Heart right ventricle (tissue), 16 donors: ENCODE data around the gene FRMD5. TPM values are rescaled to one million over a fixed set of nuclear protein-coding genes. Genes with fewer than 3 reads are reported as not detected.

Experiments used
- ATAC-seq, 8 donors: fragments of 200-7000 bp; cut with Tn5 transposase; one replicate each; pipeline ENCODE4 v1.9.1; 2020; ENCODE audit warnings: mild to moderate bottlenecking in 8 of 8, moderate library complexity in 8 of 8, moderate number of reproducible peaks in 1 of 8
- DNase-seq, 2 donors: peaks; one replicate each; pipeline ENCODE4 v3.0.0-alpha.2; 2020
- H3K27ac ChIP-seq, 10 donors: fragments of 200-600 bp; sonication (generic) in 2 of 10; one replicate each; pipeline versions ENCODE4 v1.5.0 to v1.8.0; 2020 to 2022; ENCODE audit warnings: mild to moderate bottlenecking in 3 of 10
- H3K27me3 ChIP-seq, 7 donors: fragments of 200-600 bp; one replicate each; pipeline ENCODE4 v1.8.0; 2021 to 2022; ENCODE audit warnings: mild to moderate bottlenecking in 2 of 7
- H3K36me3 ChIP-seq, 9 donors: fragments of 200-600 bp; sonication (generic) in 1 of 9; one replicate each; pipeline versions ENCODE4 v1.5.0 to v1.8.0; 2020 to 2022; ENCODE audit warnings: mild to moderate bottlenecking in 2 of 9
- H3K4me1 ChIP-seq, 9 donors: fragments of 200-600 bp; sonication (generic) in 1 of 9; one replicate each; pipeline versions ENCODE4 v1.5.0 to v1.8.0; 2020 to 2022; ENCODE audit warnings: mild to moderate bottlenecking in 4 of 9
- H3K4me3 ChIP-seq, 10 donors: fragments of 200-600 bp; sonication (generic) in 2 of 10; one replicate each; pipeline versions ENCODE4 v1.5.0 to v1.8.0; 2020 to 2022; ENCODE audit warnings: mild to moderate bottlenecking in 7 of 10, moderate library complexity in 2 of 10
- H3K9me3 ChIP-seq, 11 donors: fragments of 200-600 bp in 10 of 11; sonication (generic) in 2 of 11; one replicate each; pipeline versions ENCODE4 v1.5.0 to v1.8.0; 2013 to 2022; ENCODE audit warnings: mild to moderate bottlenecking in 2 of 11, control low read depth in 1 of 11, moderate library complexity in 1 of 11
- WGBS, 2 donors: extraction: QIAGEN DNeasy Blood & Tissue Kit; methylation state at CpG; one replicate each; pipeline ENCODE4 v1.1.7; 2013; ENCODE audit warnings: inconsistent platforms in 1 of 2; 5-methylcytosine and 5-hydroxymethylcytosine counted together
- intact Hi-C, 10 donors: fragments of 100-400 bp; cut with DNase I; formaldehyde crosslinking; loops; one replicate each; pipeline versions ENCODE4 v1.11.1 to v1.14.2; 2022
- polyA plus RNA-seq, 2 donors: library from polyadenylated mRNA; stranded (reverse); fragments of 200-250 nt; gene quantifications; one replicate each; pipeline ENCODE4 v1.2.3, GENCODE V29; 2013
- total RNA-seq, 10 donors: library from RNA; stranded (reverse); fragmentation: NEBNext Ultra II Directional in 3 of 10; extraction: Animal tissue kit (Norgen Biotek cat#: 25700) in 3 of 10; gene quantifications; one replicate each; pipeline versions ENCODE4 v1.2.1 to v1.2.4, GENCODE V29; 2021 to 2023
- TF ChIP-seq, protein P1 (sequence below), 9 donors: fragments of 200-600 bp; sonication (generic) in 2 of 9; IDR thresholded peaks; one replicate each; pipeline versions ENCODE4 v1.5.0 to v1.8.0; 2021 to 2022; ENCODE audit warnings: antibody characterized with exemption in 9 of 9, mild to moderate bottlenecking in 5 of 9, moderate library complexity in 1 of 9
- donor health status: Arrhythmogenic right ventricular cardiomyopathy.
- donor health status: ischemic (EF 13 %, LVEDD 7.1; RV severe dilation, severe dysfunction).
- donor health status: healthy with polysubstance abuse.
- donor health status: DM: no; HTN: yes; CAD: no.
- donor health status: DM: no; HTN: no; CAD: no.
- donor health status: ischemic (EF 25% LVEDD 6.9; RV normal size, moderate dysfunction).
- donor health status: ischemic (EF 25% LVEDD 5.7; RV mildly dilated, moderate dysfunction).
- donor health status: healthy.
- donor health status: DM: yes; HTN: yes; CAD: no.
- donor health status: Ischemic cardiomyopathy.
- donor health status: ischemic (EF 35%, LVEDD 5.7; RV mildly dilated, moderate dysfunction).
- donor health status: nonischemic (EF 11% LVEDD 7.7; RV severe dilation, severe dysfunction).
- donor health status: DM: yes; HTN: yes; CAD: no.
- donor health status: PGD.
- donor health status: ischemic (EF 29% LVEDD 5.4; RV normal size, mild dysfunction).
- donor health status: nonischemic (EF 23%, LVEDD 6.1; RV moderate dilation, normal function).

FRMD5 gene
- total and polyA plus RNA-seq, 12 donors, result 7.2 to 86.3 (median 55.3) TPM

DNA sequence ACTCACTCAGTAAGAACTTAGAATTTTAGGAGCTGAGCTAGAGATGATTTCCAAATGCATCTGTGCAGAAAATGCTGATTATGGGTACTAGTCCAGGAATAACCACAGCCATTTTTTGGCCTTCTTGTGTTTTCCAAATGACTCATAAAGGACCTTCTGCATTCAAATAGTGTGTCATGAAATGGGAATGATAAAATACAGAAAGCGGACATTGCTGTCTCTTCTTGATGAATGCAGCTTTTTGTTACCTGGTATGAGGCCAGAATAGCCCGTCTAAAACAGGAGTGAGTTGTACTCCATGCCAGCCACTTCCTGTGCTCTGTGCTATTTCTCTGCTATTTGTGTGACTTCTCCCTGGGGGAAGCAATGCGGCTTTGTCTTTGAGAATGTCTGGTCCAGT lies 20.5 kb upstream of the FRMD5 start:
- H3K9me3 ChIP-seq, result no peaks in the 10 kb centered on the region
- ATAC-seq, result no peak

DNA sequence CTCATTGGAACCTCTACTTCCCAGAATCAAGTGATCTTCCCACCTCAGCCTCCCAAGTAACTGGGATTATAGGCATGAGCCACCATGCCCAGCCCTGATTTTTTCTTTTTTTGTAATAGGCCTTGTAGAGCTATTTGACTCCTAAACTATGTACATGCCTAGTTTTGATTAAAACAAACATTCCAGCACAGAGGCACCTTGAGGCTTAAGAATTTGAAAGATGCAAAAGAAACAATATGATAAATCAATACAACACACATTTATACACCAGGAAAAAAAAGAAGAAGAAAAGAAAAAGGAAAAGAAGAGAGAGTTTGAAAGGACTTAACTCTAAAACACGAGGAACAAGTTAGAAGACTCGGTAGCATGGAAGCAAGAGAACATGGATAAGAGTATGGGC lies 13.9 kb upstream of the FRMD5 start:
- 93% methylated on average over 2 of the region's 2 CpGs for WGBS, 2 donors
- Histone ChIP-seq H3K36me3 (no peaks in the 10 kb centered on the region), H3K4me1 (no peaks in the 10 kb centered on the region), H3K9me3 (no peaks in the 10 kb centered on the region), H3K4me3 (no peak overlapping the region), H3K27me3 (peaks cover 0 to 14% (median 10%) of the 10 kb centered on the region in 7 donors), H3K27ac (no peak overlapping the region)
- TF ChIP-seq, protein P1, sequence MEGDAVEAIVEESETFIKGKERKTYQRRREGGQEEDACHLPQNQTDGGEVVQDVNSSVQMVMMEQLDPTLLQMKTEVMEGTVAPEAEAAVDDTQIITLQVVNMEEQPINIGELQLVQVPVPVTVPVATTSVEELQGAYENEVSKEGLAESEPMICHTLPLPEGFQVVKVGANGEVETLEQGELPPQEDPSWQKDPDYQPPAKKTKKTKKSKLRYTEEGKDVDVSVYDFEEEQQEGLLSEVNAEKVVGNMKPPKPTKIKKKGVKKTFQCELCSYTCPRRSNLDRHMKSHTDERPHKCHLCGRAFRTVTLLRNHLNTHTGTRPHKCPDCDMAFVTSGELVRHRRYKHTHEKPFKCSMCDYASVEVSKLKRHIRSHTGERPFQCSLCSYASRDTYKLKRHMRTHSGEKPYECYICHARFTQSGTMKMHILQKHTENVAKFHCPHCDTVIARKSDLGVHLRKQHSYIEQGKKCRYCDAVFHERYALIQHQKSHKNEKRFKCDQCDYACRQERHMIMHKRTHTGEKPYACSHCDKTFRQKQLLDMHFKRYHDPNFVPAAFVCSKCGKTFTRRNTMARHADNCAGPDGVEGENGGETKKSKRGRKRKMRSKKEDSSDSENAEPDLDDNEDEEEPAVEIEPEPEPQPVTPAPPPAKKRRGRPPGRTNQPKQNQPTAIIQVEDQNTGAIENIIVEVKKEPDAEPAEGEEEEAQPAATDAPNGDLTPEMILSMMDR (IDR thresholded peaks at IDR 0.05), result no peak
- intact Hi-C loops, result no loop called here
- no peak for ATAC-seq
- DNase-seq, result no peak

More for the DNA sequence above, 20.5 kb upstream of the FRMD5 start:
- Histone ChIP-seq H3K4me1 (no peaks in the 10 kb centered on the region), H3K27me3 (peaks cover 0 to 14% (median 3%) of the 10 kb centered on the region in 7 donors), H3K27ac (no peak overlapping the region), H3K4me3 (no peak overlapping the region), H3K36me3 (no peaks in the 10 kb centered on the region)
- DNase-seq, result no peak
- 45 to 61% methylated on average over 3 of the region's 3 CpGs for WGBS, 2 donors
- TF ChIP-seq, protein P1 (IDR thresholded peaks at IDR 0.05), result no peak
- intact Hi-C loops, result loop anchor here in 8 of 10 donors (5.0 to 10.0 kb wide), 5 partner anchors 151 to 341 kb away; no protein-coding TSS in a partner anchor

DNA sequence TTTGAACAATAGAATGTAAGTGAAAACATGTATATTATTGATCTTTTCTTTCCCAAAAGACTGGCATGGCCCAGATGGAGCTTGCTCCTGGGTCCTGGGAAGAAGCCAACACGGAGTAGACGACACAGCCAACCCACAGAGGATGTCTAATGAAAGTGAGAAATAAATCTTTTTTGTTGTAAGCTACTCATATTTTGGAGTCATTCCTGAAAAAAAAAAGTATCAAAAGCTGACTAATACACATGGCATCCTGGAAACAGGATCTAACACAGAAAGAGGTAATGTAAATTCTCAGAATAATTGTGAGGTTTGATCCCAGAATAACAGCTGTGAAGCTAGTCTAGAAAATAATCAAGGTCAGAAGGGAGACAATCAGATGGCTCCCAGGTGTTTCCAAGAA lies 12.6 kb upstream of the FRMD5 start:
- no peaks in the 10 kb centered on the region for H3K9me3 ChIP-seq
- H3K36me3 ChIP-seq, result no peaks in the 10 kb centered on the region
- ATAC-seq, result no peak
- intact Hi-C loops, result no loop called here
- DNase-seq, result no peak
- TF ChIP-seq, protein P1 (IDR thresholded peaks at IDR 0.05), result no peak
- no peak overlapping the region for H3K27ac ChIP-seq
- peaks cover 0 to 19% (median 12%) of the 10 kb centered on the region in 7 donors for H3K27me3 ChIP-seq
- 51 to 67% methylated on average over 2 of the region's 2 CpGs for WGBS, 2 donors
- H3K4me3 ChIP-seq, result no peak overlapping the region
- no peaks in the 10 kb centered on the region for H3K4me1 ChIP-seq

DNA sequence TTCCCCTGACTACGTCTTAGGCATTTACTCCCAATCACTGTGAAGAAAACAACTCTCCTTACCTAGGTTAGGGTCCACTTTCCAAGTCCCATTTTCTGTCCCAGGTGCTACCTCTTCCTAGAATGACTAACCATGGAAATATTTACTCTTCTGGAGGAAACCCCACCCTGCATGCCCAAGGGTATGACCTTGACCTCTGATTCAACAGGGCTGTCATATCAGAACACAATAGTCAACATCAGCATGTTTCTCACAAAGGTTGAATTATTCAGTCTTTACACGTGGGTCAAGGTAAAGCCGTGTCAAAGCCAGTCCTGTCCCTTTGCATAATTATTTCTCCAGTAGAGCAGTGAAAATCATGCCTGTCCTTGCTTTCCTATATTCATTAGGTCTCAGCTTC lies 4.3 kb upstream of the FRMD5 start:
- Histone ChIP-seq H3K36me3 (no peaks in the 10 kb centered on the region), H3K4me3 (no peak overlapping the region), H3K9me3 (no peaks in the 10 kb centered on the region), H3K27me3 (peaks cover 0 to 84% (median 31%) of the 10 kb centered on the region in 7 donors), H3K27ac (no peak overlapping the region), H3K4me1 (peaks cover 0 to 14% (median 11%) of the 10 kb centered on the region in 9 donors)
- ATAC-seq, result no peak
- 69 to 74% methylated on average over 3 of the region's 3 CpGs for WGBS, 2 donors
- DNase-seq, result no peak
- TF ChIP-seq, protein P1 (IDR thresholded peaks at IDR 0.05), result no peak
- intact Hi-C loops, result no loop called here
